T-helper 2 cell treated with Interferon-gamma antibody and Interleukin-4, amounts not matched to agents 100 ng/mL and 5 ng/mL, for 36 hours (primary cell): ENCODE results near the gene MPI. TPM values are rescaled to one million over a fixed set of nuclear protein-coding genes. Genes with fewer than 3 reads are reported as not detected.
"Not testable (repeated sequence)": the region's sequence is repeated elsewhere in the genome, so short reads cannot be mapped to it uniquely, and the experiment has no call there.

Source experiments
- intact Hi-C: fragments of 100-400 bp; cut with micrococcal nuclease; formaldehyde crosslinking; loops from one replicate; pipeline ENCODE4 v1.15.1; 2023
- total RNA-seq: library from RNA; stranded (reverse); gene quantifications from 2 replicates; pipeline ENCODE4 v1.2.3, GENCODE V29; 2022

The MPI gene
- total RNA-seq, 1 donor from 2014 or later, result 67.2 TPM

- intact Hi-C loops, result no loop called here
Measured at GRCh38 chr15:74889390-74889882, 406 bp upstream of the MPI start.

- intact Hi-C loops, result loop anchor here (1.0 to 2.0 kb wide), 2 partner anchors 16 to 17 kb away; partner anchors contain the start of genes FAM219B and SCAMP2
Measured at GRCh38 chr15:74890665-74890960, 771 bp downstream of the MPI start.

GRCh38 chr15:74891469-74891868 lies 1.6 kb downstream of the MPI start:
- intact Hi-C loops, result loop anchor here (2.0 kb wide), 1 partner anchor 15 kb away; the partner anchor contains the start of gene FAM219B

GRCh38 chr15:74892313-74892712 lies 2.5 kb downstream of the MPI start:
- intact Hi-C loops, result no loop called here

- intact Hi-C loops, result no loop called here
Measured at GRCh38 chr15:74892931-74893330, 3.1 kb downstream of the MPI start.

- intact Hi-C loops, result no loop called here
Measured at GRCh38 chr15:74893627-74894026, 3.8 kb downstream of the MPI start.

GRCh38 chr15:74894383-74894782 lies 4.5 kb downstream of the MPI start:
- intact Hi-C loops, result not testable (repeated sequence)

- intact Hi-C loops, result no loop called here
Measured at GRCh38 chr15:74895830-74896229, 6.0 kb downstream of the MPI start.

GRCh38 chr15:74896316-74896715 lies 6.5 kb downstream of the MPI start:
- intact Hi-C loops, result no loop called here

GRCh38 chr15:74897300-74897701 lies 7.5 kb downstream of the MPI start:
- intact Hi-C loops, result no loop called here

- intact Hi-C loops, result no loop called here
Measured at GRCh38 chr15:74901612-74902063, 11.8 kb downstream of the MPI start.

GRCh38 chr15:74902295-74903075 lies 12.6 kb downstream of the MPI start:
- intact Hi-C loops, result no loop called here

- intact Hi-C loops, result no loop called here
Measured at GRCh38 chr15:74903676-74904075, 13.8 kb downstream of the MPI start.

GRCh38 chr15:74904190-74904805 lies 14.5 kb downstream of the MPI start:
- intact Hi-C loops, result no loop called here

GRCh38 chr15:74906067-74906449 lies 16.2 kb downstream of the MPI start:
- intact Hi-C loops, result loop anchor here (2.0 to 5.0 kb wide), 5 partner anchors 15 to 124 kb away; partner anchors contain the start of genes CSK, MPI, SCAMP2 and ULK3

GRCh38 chr15:74906450-74907162 lies 16.8 kb downstream of the MPI start, which contains the start of gene FAM219B:
FAM219B (minus strand) TSS chr15:74906851; CDS start chr15:74906800, 51 bp downstream.
- intact Hi-C loops, result loop anchor here (2.0 to 5.0 kb wide), 5 partner anchors 16 to 124 kb away; partner anchors contain the start of genes CSK, MPI, SCAMP2 and ULK3

- intact Hi-C loops, result loop anchor here (2.0 to 5.0 kb wide), 5 partner anchors 17 to 125 kb away; partner anchors contain the start of genes CSK, MPI, SCAMP2 and ULK3
Measured at GRCh38 chr15:74907163-74907870, 17.5 kb downstream of the MPI start.

GRCh38 chr15:74908635-74909034 lies 18.8 kb downstream of the MPI start:
- intact Hi-C loops, result loop anchor here (5.0 kb wide), 3 partner anchors 36 to 126 kb away; partner anchors contain the start of genes CSK and SCAMP2

- intact Hi-C loops, result no loop called here
Measured at GRCh38 chr15:74913041-74913440, 23.2 kb downstream of the MPI start.

GRCh38 chr15:74913799-74914198 lies 24.0 kb downstream of the MPI start:
- intact Hi-C loops, result not testable (repeated sequence)

GRCh38 chr15:74917676-74918075 lies 27.8 kb downstream of the MPI start:
- intact Hi-C loops, result no loop called here
